NCI-H226 (cell line): ENCODE results near the gene IPO5.
"Not testable (repeated sequence)": the region's sequence is repeated elsewhere in the genome, so short reads cannot be mapped to it uniquely, and the experiment has no call there.

Experiments
- DNase-seq: peaks from one replicate; pipeline ENCODE4 v3.0.0-alpha.2; 2015

IPO5 gene

DNA sequence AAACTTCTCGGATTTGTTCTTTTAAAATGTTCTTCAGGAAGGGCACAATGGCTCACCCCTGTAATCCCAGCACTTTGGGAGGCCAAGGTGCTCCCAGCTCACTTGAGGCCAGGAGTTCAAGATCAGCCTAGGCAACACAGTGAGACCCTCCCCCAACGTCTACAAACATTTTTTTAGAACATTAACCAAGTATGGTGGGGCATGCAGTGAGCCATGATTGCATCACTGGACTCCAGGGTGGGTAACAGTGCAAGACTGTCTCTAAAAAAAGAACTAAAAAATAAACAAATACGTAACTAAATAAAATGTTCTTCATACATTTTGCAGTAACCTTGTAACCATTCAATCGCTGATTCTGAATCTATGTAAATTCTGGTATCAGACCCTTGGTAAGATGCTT lies 2.1 kb upstream of the IPO5 start:
- DNase-seq = no peak

DNA sequence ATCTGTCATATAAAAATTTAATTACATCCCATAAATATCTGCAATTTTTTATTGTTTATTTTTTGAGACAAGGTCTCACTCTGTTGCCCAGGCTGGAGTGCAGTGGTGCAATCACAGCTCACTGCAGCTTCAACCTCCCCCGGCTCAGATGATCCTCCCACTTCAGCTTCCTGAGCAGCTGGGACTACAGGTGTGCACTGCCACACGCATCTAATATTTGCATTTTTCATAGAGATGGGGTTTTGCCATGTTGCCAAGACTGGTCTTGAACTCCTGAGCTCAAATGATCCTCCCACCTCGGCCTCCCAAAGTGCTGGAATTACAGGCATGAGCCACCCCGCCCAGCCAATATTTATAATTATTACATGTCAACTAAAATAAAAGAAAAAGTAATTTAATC lies 644 bp upstream of the IPO5 start:
- DNase-seq = not testable (repeated sequence)

DNA sequence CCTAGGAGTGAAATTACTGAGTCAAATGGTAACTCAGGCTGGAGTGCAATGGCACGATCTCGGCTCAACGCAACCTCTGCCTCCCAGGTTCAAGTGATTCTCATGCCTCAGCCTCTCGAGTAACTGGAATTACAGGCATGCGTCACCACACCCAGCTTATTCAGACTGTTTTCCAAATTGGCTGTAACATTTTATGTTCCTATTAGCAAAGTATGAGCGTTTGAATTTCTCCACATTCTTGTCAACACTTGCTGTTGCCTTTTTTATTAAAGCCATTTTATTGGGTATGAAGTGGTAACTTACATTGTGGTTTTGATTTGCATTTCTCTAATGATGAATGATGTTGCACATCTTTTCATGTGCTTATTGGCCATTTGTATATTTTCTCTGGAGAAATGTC lies 7.9 kb downstream of the IPO5 start:
- no peak for DNase-seq

DNA sequence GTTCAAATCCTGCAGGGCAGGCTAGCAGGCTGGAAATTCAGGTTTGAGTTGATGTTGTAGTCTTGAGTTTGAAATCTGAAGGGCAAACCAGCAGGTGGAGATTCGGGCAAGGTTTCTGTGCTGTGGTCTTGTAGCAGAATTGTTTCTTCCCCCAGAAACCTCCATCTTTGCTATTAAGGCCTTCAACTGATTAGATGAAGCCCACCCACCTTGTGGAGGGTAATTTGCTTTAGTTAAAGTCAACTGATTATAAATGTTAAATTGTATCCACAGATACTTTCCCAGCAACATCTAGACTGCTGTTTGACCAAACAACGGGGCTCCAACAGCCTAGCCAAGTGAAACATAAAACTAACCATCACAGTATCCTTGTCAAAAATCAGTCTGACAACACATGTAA lies 9.4 kb downstream of the IPO5 start:
- DNase-seq = no peak

DNA sequence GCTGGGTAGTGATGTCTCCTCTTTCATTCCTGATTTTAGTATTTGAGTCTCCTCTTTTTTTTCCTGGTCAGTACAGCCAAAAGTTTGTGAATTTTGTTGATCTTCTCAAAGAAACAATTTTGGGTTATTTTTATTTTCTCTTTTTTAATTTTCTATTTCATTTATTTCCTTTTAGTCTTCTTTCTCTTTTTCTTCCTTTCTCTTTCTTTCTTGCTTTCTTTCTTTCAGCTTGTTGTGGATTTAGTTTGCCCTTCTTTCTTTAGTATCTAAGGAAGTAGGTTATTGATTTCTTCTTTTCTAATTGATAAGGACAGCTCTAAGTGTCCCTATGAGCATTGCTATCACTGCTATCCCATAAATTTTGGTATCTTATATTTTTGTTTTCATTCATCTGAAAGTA lies 13.8 kb downstream of the IPO5 start:
- DNase-seq = no peak

DNA sequence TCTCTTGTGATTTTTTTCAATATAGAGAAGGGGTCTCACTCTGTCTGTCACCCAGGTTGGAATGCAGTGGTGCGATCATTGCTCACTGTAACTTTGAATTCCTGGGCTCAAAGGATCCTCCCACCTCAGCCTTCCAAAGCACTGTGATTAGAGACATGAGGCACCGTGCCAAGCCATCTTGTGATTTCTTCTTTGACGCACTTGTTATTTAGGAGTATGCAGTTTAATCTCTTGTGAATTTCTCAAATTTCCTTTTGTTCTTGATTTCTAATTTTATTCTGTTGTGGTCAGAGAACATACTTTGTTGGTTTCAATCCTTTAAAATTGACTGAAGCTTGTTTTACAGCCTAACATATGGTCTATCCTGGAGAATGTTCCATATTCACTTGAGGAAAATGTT lies 14.5 kb downstream of the IPO5 start:
- peak; percentile 32 for DNase-seq

DNA sequence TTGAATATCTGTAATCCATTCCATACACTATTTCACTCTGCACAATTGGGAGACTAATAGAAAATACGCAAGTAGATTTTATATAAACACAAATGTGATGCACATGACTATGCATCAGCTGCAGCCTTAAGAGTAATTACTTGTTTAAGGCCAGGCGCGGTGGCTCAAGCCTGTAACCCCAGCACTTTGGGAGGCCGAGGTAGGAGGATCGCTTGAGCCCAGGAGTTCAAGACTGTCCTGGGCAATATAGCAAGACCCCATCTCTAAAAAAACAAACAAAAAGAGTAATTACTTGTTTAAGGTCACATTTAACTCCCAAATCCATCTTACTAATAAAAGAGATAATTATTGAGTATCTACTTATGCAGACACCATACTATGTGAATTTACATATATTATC lies 18.0 kb downstream of the IPO5 start:
- DNase-seq = no peak

DNA sequence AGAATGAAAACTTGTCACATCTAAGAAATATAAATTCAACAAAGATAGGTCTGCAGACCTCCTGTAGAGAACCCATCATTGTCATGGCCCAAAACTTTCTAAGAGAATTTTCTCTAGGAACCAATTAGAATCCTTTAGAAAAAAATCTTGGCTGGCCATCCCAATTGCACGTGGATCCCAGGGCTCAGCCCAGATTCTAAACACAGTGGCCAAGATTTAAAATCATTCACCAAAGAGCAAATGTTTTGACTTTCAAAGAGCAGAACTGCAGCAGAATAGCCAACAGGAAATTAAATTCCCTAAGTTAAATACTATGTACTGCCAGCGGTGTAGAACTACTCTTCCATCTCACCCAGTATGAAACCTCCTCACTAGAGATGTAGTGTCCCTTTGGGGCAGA lies 21.3 kb downstream of the IPO5 start:
- no peak for DNase-seq

DNA sequence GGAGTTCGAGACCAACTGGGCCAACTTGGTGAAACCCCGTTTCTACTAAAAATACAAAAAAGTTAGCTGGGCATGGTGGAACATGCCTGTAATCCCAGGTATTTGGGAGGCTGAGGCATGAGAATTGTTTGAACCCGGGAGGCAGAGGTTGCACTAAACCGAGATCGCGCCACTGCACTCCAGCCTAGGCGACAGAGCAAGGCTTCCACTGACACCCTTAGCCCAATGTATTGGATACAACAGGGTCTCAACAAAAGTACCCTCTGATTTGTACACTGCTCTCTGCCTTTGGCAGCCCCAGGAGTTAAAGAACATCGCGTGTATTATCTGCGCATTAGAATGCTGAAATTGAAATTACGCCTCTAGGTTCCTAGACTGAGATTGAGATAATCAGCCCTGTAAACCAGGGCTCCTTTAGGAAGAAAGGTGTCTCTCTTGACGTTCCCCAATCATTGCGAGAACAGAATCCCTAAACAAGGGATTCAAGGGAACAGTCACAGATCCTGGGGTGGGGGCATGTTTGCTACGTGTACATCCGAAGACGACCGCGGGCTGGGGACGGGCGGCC lies 21.9 kb downstream of the IPO5 start:
- DNase-seq = no peak

DNA sequence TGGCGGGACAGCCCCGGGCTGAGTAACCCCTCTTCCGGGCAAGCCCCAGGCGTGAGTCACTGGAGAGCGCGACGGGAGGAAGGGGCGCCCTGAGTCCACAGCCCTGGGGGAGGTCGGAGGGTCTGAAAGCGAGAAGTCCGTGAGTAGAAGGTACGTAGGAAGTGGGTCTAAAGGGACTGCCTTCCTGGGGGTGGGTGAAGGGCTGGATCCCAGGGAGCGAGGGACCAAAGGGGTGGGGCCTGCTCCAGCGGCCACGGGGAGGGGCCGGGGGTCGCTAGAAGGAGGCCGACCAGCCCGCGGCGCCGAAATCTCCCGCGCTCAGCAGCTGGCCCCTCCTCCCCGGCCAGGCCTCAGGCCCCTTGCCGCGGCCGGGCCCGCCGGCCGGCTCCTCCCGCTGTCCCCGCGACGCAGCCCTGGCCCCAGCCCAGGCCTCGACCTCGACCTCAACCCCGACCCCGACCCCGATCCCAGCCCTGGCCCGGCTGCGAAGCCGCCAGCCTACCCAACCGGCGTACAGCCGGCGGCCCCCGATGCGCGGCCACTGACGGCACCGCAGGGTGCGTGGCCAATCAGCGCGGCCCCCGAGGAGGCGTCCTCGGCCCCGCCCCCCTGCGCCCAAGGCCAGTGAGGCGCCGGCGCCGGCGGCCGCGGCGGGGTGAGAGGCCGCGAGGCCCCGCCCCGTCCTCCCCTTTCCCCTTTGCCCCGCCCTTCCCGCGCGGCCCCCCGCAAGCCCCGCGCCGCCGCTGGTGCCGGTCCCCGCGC lies 22.6 kb downstream of the IPO5 start:
- DNase-seq = peak; percentile 87

DNA sequence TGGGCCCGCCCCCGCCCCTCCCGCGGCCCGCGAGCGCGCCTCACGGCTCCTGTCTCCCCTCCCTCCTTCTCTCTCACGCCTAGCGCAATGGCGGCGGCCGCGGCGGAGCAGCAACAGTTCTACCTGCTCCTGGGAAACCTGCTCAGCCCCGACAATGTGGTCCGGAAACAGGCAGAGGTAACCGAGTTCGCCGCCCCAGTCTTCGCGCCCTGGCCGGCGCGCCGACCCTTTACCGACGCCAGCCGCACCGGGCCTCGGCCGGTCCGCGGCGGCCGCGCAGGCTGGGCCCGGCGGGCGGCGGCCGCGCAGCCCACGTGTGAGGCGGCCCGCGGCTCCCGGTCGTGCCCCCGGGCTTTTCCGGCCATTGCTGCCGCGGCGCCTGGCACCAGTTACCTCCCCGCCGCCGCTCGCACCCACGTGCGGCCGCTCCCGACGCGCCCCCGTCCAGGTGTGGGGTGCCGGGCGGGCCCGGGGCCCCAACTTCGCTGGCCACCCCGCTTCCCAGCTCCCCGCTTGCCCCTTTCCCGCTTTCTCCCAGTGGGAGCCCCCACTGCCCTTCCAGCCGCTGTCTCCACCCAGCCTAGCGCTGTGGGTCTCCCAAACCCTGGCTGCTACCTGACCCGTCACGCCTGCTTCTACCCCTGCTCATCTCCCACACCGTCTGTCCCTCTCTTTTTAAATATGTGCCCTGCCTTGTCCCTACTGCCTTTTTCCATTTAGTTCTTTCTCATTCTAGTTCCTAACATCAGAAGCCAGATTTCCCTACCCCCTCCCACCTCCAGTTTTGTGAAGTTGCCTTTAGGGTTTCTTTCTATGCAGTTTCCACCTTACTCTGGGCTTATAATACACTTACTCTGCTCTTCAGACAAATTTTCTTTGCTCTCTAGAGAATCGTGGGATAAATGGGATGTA lies 23.4 kb downstream of the IPO5 start:
- DNase-seq = peak; percentile 22

DNA sequence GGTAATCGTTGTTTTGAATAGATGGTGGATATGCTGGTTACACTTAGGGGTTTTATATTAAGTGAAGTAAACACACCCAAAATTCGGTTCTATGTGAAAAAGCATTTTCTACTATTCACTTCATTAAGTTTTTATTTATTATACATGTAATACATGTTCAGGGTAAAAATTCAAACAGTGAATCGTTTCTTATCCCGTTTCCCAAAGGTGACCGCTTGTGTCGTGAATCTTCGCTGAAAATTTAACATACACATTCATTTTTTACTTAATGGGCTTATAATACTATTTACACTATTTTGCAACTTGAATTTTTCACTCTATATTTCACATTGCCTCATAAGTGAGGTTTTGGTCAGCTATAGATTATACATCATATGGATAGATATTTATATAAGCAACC lies 24.5 kb downstream of the IPO5 start:
- DNase-seq = no peak

DNA sequence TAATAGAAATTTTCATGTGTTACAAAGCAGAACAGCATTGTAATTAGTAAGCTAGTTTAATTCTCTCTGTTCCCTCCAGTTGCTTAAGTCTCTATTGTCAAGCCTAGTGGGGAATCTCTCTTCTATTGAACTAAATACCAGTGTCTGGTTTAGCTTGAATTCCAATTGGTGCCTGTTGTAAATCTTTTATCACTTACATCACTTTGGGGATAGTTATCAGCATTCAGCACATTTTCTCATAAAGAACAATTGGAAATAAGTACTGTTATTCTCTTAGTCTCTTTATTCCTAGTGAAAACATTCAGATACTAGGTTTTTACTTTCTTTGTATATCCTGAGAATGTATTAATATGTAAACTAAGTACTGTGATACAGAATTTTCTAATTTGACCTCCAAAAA lies 25.2 kb downstream of the IPO5 start:
- no peak for DNase-seq

DNA sequence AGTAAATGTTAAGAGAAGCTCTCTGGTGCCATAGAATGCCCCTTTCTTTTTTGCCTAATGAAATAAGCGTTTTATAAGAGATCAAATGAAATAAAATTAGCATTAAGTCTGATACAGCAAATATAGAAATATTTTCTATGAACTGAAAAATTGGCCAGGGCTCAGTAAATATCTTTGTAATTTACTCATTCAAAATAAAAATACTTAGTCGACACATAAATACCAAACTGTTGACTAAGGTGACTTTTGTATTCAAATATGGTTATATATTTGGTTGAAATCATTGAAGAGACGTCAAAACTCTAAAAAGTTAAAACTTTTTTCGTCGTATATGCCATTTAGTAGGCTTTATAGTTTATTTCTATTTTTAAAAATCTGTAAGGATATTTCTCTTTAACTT lies 25.6 kb downstream of the IPO5 start:
- no peak for DNase-seq

DNA sequence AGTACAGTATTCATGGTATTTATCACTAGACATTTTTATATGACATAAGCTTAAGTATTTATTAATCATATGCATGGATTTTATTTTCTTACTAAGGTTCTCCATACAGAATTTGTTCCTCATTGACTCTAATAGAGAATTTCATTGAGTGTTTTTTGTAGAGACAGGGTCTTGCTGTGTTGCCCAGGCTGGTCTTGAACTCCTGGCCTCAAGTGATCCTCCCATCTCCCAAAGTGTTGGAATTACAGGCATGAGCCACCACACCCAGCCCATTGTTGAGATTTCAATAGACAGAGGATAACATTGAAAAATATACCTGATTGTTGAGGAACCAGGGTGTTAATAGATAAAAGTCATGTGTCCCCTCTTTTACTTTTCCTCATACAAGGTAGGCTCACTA lies 26.1 kb downstream of the IPO5 start:
- DNase-seq = no peak

DNA sequence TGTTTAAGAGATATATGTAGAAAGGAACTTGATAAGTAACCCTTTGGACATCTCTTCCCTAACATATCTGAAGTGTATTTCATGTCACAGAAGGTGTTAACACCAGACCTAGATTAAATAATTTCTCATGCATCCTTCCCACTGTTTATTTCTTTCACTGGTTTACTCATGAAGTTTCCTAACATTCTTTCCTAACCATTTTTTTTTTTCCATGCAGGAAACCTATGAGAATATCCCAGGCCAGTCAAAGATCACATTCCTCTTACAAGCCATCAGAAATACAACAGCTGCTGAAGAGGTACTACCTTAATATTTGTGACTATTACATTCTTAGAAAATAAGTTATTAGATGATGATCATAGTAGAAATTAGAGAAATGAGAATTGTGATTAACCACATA lies 28.8 kb downstream of the IPO5 start:
- no peak for DNase-seq

DNA sequence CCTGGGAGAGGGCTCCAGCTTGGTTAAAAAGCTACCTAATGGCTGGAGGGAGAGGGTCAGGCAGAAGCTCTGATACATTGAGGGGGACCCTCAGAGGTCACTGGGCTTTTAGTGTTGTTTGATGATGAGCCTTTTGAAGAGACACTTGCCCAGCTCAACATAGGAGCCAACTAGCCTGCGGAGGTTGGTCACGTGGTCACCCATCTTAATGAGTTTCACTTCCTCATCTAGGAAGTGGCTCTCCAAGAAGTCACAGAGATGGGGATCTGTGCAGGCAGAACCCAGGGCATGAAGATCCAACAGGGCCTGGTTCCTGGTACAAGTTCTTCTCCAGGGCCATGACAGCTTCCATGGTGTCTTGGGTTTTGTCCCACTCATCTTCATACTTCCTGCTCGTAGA lies 33.4 kb downstream of the IPO5 start:
- DNase-seq = no peak

DNA sequence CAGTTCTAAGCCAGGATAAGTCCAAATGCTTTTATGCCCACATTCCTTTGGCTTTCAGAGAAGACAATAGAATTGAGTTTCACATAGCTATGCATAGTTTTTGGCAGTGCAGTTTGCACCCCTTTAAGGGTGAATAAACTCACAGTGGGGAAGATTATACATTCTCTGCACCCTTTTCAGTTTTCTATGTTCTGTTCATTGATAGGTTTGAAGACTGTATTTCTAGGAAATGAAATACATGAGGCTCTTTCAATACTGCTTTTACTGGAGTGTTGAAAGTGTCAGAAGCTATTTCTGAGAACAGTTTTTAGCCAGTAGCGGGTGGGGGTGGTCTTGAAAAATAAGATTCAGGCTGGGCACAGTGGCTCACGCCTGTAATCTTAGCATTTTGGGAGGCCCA lies 46.2 kb downstream of the IPO5 start:
- DNase-seq = no peak

DNA sequence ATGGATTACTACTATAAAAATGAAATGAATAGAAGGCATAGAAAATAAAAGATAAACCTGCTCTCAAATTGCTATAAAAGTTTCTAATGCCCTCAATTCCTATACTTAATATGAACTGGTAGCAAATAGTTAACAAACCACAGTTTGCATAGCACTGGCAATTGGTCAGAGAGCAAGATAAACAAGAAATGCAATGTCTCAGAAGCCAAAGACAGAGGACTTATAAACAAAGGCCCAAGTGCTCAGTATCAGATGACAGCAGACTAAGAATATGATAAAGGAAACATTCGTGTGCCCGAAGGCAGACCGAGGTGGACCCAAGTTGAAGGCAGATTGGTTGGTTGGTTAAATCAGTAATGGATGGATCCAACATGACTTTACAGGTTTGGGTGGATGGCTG lies 50.6 kb downstream of the IPO5 start:
- DNase-seq = no peak

DNA sequence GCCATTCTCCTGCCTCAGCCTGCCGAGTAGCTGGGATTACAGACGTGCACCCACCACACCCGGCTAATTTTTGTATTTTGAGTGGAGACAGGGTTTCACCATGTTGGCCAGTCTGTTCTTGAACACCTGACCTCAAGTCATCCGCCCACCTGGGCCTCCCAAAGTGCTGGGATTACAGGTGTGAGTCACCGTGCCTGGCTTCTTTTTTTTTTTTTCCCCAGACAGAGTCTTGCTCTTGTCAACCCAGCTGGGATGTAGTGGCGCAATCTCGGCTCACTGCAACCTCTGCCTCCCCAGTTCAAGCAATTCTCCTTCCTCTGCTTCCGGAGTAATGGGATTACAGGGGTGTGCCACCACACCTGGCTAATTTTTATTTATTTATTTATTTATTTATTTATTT lies 51.5 kb downstream of the IPO5 start:
- not testable (repeated sequence) for DNase-seq

DNA sequence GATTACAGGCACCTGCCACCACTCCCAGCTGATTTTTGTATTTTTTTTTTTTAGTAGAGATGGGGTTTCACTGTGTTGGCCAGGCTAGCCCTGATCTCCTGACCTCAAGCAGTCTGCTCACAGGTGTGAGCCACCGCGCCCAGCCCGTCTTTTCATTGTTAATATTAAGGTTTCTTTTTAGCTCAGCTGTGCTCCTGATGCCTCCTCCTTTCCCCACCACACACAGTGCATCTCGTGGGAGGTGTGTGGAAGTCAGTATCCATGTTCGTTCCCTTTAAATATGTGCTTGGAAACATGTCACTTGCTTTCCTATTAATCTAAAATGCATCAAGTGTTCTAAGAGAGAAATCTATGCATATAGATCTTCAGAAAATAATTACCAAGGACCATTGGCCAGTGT lies 53.5 kb downstream of the IPO5 start:
- DNase-seq = no peak

DNA sequence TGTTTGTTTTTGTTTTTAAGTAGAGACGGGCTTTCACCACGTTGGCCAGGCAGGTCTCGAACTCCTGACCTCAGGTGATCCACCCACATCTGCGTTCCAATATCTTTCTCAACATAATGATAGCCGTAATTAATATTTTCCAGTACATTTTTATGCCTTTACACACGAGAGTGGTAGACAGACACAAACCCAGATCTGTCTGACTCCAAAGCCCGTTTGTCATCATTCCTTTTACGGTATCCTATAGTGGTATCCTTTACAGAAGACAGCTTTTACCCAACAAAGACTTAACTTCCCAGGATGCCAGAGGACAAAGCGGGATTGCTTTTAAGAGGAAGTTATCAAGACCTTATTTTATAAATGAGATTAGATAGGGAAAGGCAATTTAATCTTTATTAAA lies 59.8 kb downstream of the IPO5 start:
- DNase-seq = no peak

DNA sequence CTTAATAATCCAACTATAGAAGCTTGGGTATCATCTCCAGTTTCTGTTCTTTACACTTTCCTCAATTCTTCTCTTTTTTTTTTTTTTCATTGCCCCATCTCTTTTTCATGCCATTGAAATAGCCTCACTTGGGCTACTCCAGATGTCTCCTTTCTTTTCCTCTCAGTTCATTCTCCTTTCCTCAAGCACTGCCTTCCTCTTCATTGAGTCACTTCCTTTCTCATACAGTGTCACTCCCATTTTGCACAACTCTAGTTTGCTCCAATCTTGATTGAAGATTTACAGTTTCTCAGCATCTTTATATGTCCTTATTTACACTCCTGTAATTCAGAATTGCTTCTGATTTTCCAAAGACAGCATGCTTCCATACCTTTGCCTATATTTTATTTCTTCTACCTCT lies 61.3 kb downstream of the IPO5 start:
- peak; percentile 42 for DNase-seq

DNA sequence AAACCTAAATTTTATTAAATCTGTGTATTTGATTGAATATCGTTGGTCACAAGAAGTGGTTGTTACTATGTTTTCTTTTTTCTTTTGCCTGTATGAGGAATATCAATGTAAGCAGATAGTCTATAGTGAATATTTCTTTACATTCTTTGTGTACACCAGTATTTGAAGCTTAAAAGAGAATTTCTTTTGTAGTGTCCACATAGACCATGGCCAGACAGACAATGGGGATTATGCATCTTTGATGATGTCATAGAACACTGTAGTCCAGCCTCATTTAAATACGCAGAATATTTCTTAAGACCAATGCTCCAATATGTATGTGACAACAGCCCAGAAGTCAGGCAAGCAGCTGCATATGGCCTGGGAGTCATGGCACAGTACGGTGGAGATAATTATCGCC lies 64.8 kb downstream of the IPO5 start:
- no peak for DNase-seq
